Skeletal muscle tissue (tissue), 4 donors: ENCODE measurements around the gene MPP3. TPM values are rescaled to one million over a fixed set of nuclear protein-coding genes. Genes with fewer than 3 reads are reported as not detected.

ENCODE experiments used
- H3K27ac ChIP-seq: one replicate; pipeline ENCODE4 v1.7.0; 2013; ENCODE audit warnings: mild to moderate bottlenecking, low read depth, low read length, inconsistent platforms
- H3K27me3 ChIP-seq, 3 donors: one replicate each; pipeline ENCODE4 v1.7.0; 2013; ENCODE audit warnings: low read length in 3 of 3; ENCODE audit not compliant: control insufficient read depth in 3 of 3, insufficient read depth in 3 of 3
- H3K36me3 ChIP-seq, 3 donors: one replicate each; pipeline ENCODE4 v1.7.0; 2013; ENCODE audit warnings: low read length in 3 of 3; ENCODE audit not compliant: control insufficient read depth in 3 of 3, insufficient read depth in 3 of 3
- H3K4me1 ChIP-seq, 3 donors: one replicate each; pipeline ENCODE4 v1.7.0; 2013; ENCODE audit warnings: low read length in 3 of 3, mild to moderate bottlenecking in 3 of 3; ENCODE audit not compliant: control insufficient read depth in 3 of 3, insufficient read depth in 3 of 3
- H3K4me3 ChIP-seq, 3 donors: one replicate each; pipeline ENCODE4 v1.7.0; 2013; ENCODE audit warnings: low read length in 3 of 3
- H3K9ac ChIP-seq, 3 donors: one replicate each; pipeline ENCODE4 v1.7.0; 2013; ENCODE audit warnings: low read length in 3 of 3, mild to moderate bottlenecking in 3 of 3, moderate library complexity in 2 of 3, low read depth in 1 of 3
- H3K9me3 ChIP-seq, 3 donors: one replicate each; pipeline ENCODE4 v1.7.0; 2013; ENCODE audit warnings: low read length in 3 of 3; ENCODE audit not compliant: control insufficient read depth in 3 of 3
- total RNA-seq: library from RNA; depleted of rRNA; stranded (reverse); fragments of >200 nt; gene quantifications from one replicate; pipeline ENCODE4 v1.2.3, GENCODE V29; 2014
- donor health status: Osteomylitis.

MPP3 gene, protein sequence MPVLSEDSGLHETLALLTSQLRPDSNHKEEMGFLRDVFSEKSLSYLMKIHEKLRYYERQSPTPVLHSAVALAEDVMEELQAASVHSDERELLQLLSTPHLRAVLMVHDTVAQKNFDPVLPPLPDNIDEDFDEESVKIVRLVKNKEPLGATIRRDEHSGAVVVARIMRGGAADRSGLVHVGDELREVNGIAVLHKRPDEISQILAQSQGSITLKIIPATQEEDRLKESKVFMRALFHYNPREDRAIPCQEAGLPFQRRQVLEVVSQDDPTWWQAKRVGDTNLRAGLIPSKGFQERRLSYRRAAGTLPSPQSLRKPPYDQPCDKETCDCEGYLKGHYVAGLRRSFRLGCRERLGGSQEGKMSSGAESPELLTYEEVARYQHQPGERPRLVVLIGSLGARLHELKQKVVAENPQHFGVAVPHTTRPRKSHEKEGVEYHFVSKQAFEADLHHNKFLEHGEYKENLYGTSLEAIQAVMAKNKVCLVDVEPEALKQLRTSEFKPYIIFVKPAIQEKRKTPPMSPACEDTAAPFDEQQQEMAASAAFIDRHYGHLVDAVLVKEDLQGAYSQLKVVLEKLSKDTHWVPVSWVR
- total RNA-seq = 4.2 TPM

DNA sequence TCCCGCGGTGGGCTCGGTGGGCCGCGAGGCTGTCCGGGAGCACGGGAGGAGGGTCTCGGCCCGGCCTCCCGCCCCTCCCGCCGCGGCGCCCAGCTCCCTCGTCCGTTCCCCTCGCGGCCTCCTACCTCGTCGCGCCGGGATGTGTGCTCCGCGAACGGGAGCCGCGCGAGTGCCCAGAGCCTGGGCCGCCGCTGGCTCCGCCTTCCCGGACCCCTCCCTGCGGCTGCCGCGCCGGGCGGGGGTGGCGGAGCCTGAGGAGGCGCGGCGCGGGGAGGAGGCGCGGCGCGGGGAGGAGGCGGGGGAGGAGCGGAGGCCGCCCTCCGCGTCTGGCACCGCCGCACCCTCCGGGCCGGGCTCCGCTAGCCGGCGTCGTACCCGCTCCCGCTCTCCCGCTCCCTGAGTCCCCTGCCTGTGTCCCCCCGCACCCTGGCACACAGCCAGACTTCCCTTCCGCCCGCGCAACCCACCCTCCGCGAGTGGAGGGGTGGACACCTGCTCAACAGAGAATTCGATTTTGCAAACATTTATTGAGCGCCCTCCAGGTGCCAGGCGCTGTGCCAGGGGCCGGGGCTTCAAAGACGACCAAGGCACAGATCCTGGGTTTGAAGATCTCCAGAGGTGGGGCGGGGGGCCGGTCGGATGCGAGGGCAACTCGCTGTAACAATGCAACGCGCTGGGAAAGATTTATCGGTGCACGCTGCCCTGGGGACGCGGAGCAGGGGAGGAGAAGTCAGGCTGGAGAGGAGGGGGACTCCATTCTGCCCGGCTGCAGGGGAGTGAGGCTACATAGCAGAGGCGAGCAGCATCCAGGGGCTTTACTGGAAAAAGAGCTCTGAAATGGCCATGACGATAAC is at the start of gene MPP3:
Gene MPP3, minus strand, starts transcription at position 171 of the 854 bp plus-strand sequence. CDS start 1,240 bp downstream, outside the sequence.
- peaks cover 0 to 16% (median 0%) of the 10 kb centered on the region in 3 donors for H3K27me3 ChIP-seq
- no peaks in the 10 kb centered on the region for H3K36me3 ChIP-seq
- H3K4me1 ChIP-seq = peaks cover 9 to 12% (median 10%) of the 10 kb centered on the region in 3 donors
- no peak within 1 kb of the TSS for H3K27ac ChIP-seq
- H3K9me3 ChIP-seq = no peaks in the 10 kb centered on the region
- H3K4me3 ChIP-seq = peak within 1 kb of the TSS; percentile 52 to 69 (median 60)
- H3K9ac ChIP-seq = peak within 1 kb of the TSS in 2 of 3 donors; percentile 10 to 69

DNA sequence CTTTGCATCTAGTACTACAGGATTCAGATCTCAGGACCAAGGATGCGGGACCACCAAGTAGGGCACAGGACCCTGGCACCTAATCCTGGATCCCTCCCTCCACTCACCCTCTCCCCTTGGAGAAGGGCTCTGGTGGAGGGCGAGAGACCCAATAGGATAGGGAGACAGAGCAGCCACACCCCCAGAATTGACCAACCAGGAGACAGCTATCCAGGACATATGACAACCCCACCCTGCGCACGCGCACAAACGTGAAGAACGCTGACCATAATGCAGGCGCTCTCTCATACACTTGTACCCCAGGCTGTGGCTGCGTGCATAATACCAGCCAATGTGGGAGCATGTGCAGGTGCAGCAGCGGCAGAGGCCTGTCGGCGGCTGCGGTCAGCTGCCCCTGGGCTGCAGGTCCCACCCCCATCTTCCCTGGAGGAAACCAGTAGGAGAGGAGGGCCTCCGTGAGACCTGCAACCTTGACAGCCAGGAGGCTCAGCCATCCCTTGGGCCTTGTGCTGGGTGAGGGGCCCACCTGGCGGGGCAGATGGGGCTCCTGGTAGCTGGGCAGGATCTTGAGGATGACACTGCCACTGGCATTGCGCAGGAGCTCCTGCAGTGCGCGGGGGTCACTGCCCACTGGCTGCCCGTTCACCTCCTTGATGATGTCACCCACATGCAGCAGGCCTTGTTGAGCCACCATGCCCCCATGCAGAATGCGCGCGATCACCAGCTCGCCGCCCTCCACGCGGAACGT is 49.0 kb upstream of the MPP3 start:
- H3K4me3 ChIP-seq = no peak overlapping the region
- no peak overlapping the region for H3K9ac ChIP-seq
- H3K4me1 ChIP-seq = peaks cover 15 to 23% (median 19%) of the 10 kb centered on the region in 3 donors
- H3K36me3 ChIP-seq = peaks cover 0 to 3% (median 0%) of the 10 kb centered on the region in 3 donors
- no peaks in the 10 kb centered on the region for H3K27me3 ChIP-seq
- H3K27ac ChIP-seq = no peak overlapping the region
- H3K9me3 ChIP-seq = no peaks in the 10 kb centered on the region

DNA sequence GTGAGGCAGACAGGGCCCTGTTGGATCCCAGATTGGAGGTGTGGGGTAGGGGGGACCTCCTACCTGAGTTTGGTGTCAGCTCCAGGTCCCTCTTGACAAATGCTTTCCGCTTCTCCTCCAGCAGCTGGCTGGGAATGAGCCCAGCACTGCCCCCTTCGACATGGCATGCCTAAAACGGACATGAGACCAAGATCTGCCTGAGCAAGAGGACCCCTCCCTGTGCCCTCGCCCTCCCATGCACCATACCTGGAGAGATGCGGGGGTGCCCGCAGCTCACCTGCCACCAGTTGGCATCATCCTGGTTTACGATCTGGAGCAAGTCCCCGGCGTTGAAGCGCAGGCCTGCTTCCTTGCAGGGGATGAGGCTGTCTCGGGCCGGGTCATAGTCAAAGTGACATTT is 48.2 kb upstream of the MPP3 start:
- Histone ChIP-seq H3K27me3 (peaks cover 0 to 5% (median 0%) of the 10 kb centered on the region in 3 donors), H3K36me3 (peaks cover 0 to 3% (median 0%) of the 10 kb centered on the region in 3 donors), H3K27ac (no peak overlapping the region), H3K9me3 (no peaks in the 10 kb centered on the region), H3K9ac (no peak overlapping the region), H3K4me1 (peaks cover 15 to 23% (median 19%) of the 10 kb centered on the region in 3 donors), H3K4me3 (no peak overlapping the region)

GRCh38 chr17:43880420-43880991 is 47.6 kb upstream of the MPP3 start:
- Histone ChIP-seq H3K4me3 (no peak overlapping the region), H3K9ac (no peak overlapping the region), H3K9me3 (no peaks in the 10 kb centered on the region), H3K36me3 (peaks cover 0 to 3% (median 0%) of the 10 kb centered on the region in 3 donors), H3K4me1 (peaks cover 15 to 23% (median 19%) of the 10 kb centered on the region in 3 donors), H3K27ac (no peak overlapping the region), H3K27me3 (peaks cover 0 to 5% (median 2%) of the 10 kb centered on the region in 3 donors)

- no peak overlapping the region for H3K9ac ChIP-seq
- peaks cover 15 to 23% (median 19%) of the 10 kb centered on the region in 3 donors for H3K4me1 ChIP-seq
- peak overlapping the region in 1 of 3 donors; percentile 13 for H3K4me3 ChIP-seq
- peaks cover 0 to 5% (median 3%) of the 10 kb centered on the region in 3 donors for H3K27me3 ChIP-seq
- no peaks in the 10 kb centered on the region for H3K9me3 ChIP-seq
- peaks cover 0 to 3% (median 0%) of the 10 kb centered on the region in 3 donors for H3K36me3 ChIP-seq
- H3K27ac ChIP-seq = no peak overlapping the region
Measured at GRCh38 chr17:43879723-43880419, 46.9 kb upstream of the MPP3 start.

GRCh38 chr17:43878260-43879175 is 45.6 kb upstream of the MPP3 start:
- Histone ChIP-seq H3K9ac (no peak overlapping the region), H3K9me3 (no peaks in the 10 kb centered on the region), H3K4me1 (peaks cover 15 to 23% (median 19%) of the 10 kb centered on the region in 3 donors), H3K36me3 (peaks cover 0 to 3% (median 0%) of the 10 kb centered on the region in 3 donors), H3K27ac (no peak overlapping the region), H3K27me3 (peaks cover 0 to 5% (median 3%) of the 10 kb centered on the region in 3 donors), H3K4me3 (no peak overlapping the region)

GRCh38 chr17:43877451-43878155 is 44.7 kb upstream of the MPP3 start:
- H3K27me3 ChIP-seq = peaks cover 0 to 5% (median 3%) of the 10 kb centered on the region in 3 donors
- no peak overlapping the region for H3K4me3 ChIP-seq
- H3K4me1 ChIP-seq = peaks cover 15 to 23% (median 19%) of the 10 kb centered on the region in 3 donors
- peaks cover 0 to 2% (median 0%) of the 10 kb centered on the region in 3 donors for H3K36me3 ChIP-seq
- H3K9ac ChIP-seq = peak overlapping the region in 1 of 3 donors; percentile 6
- no peak overlapping the region for H3K27ac ChIP-seq
- no peaks in the 10 kb centered on the region for H3K9me3 ChIP-seq
